CD8-positive, alpha-beta memory T cell (primary cell): ENCODE measurements around the gene IFI16. TPM values are rescaled to one million over a fixed set of nuclear protein-coding genes. Genes with fewer than 3 reads are reported as not detected.

Experiments used
- CTCF ChIA-PET: fragments of 350-600 bp; sonication (Branson Sonifier 250); formaldehyde crosslinking; loops from one replicate; lab custom pipeline; 2021; ENCODE audit warnings: antibody characterized with exemption; lab: Charles Lee
- POLR2A ChIA-PET: fragments of 350-600 bp; sonication (Branson Sonifier 250); formaldehyde crosslinking; loops from one replicate; lab custom pipeline; 2021; ENCODE audit warnings: antibody characterized with exemption; lab: Charles Lee
- DNase-seq, 5 donors: peaks; one replicate each; pipeline versions ENCODE4 v3.0.0 to v3.0.0-alpha.2; 2020 to 2022; ENCODE audit warnings: mixed read lengths in 1 of 5
- H3K27ac ChIP-seq: one replicate; pipeline ENCODE4 v1.7.0; 2013; ENCODE audit warnings: low read depth, mild to moderate bottlenecking, low read length, moderate library complexity
- H3K27me3 ChIP-seq: 2 replicates; pipeline ENCODE4 v1.7.0; 2013; ENCODE audit warnings: low read length, mild to moderate bottlenecking; ENCODE audit not compliant: insufficient read depth, poor library complexity, severe bottlenecking
- H3K36me3 ChIP-seq: 2 replicates; pipeline ENCODE4 v1.7.0; 2013; ENCODE audit warnings: mild to moderate bottlenecking, low read length, moderate library complexity; ENCODE audit not compliant: insufficient read depth
- H3K4me1 ChIP-seq: 2 replicates; pipeline ENCODE4 v1.7.0; 2013; ENCODE audit warnings: mild to moderate bottlenecking, low read length, moderate library complexity; ENCODE audit not compliant: insufficient read depth
- H3K4me3 ChIP-seq: 2 replicates; pipeline ENCODE4 v1.7.0; 2013; ENCODE audit warnings: mild to moderate bottlenecking, low read length
- H3K9me3 ChIP-seq: 2 replicates; pipeline ENCODE4 v1.7.0; 2013; ENCODE audit warnings: mild to moderate bottlenecking, low read length
- H3K27ac Mint-ChIP-seq, 8 donors: one replicate each; pipeline ENCODE4 v1.8.0; 2020 to 2021; ENCODE audit warnings: mixed read lengths in 8 of 8, mild to moderate bottlenecking in 6 of 8, inconsistent platforms in 3 of 8, moderate library complexity in 3 of 8
- H3K27me3 Mint-ChIP-seq, 2 donors: one replicate each; pipeline ENCODE4 v1.8.0; 2020 to 2021; ENCODE audit warnings: mixed read lengths in 2 of 2, mild to moderate bottlenecking in 1 of 2, moderate library complexity in 1 of 2
- H3K36me3 Mint-ChIP-seq, 3 donors: one replicate each; pipeline ENCODE4 v1.8.0; 2020 to 2021; ENCODE audit warnings: mixed read lengths in 3 of 3, inconsistent platforms in 1 of 3, mild to moderate bottlenecking in 1 of 3
- H3K4me1 Mint-ChIP-seq, 3 donors: one replicate each; pipeline ENCODE4 v1.8.0; 2020 to 2021; ENCODE audit warnings: mixed read lengths in 3 of 3, inconsistent platforms in 1 of 3, mild to moderate bottlenecking in 1 of 3
- H3K4me3 Mint-ChIP-seq, 7 donors: one replicate each; pipeline ENCODE4 v1.8.0; 2020 to 2021; ENCODE audit warnings: mixed read lengths in 7 of 7, mild to moderate bottlenecking in 6 of 7, moderate library complexity in 4 of 7, inconsistent platforms in 2 of 7
- H3K9me3 Mint-ChIP-seq, 5 donors: one replicate each; pipeline ENCODE4 v1.8.0; 2020 to 2022; ENCODE audit warnings: mixed read lengths in 5 of 5, mild to moderate bottlenecking in 3 of 5, moderate library complexity in 2 of 5, inconsistent platforms in 1 of 5
- polyA plus RNA-seq: library from polyadenylated mRNA; unstranded; fragments of 300-500 nt; fragmentation: Illumina TruSeq; gene quantifications from one replicate; pipeline ENCODE4 v1.2.3, GENCODE V29; 2021
- total RNA-seq, 2 experiments: library from RNA; stranded (reverse); gene quantifications; one replicate each; pipeline ENCODE4 v1.2.3, GENCODE V29; 2021

The IFI16 gene
- total RNA-seq (100 to 1,000 TPM; 175 to 186 TPM), polyA plus RNA-seq (126 TPM)

DNA sequence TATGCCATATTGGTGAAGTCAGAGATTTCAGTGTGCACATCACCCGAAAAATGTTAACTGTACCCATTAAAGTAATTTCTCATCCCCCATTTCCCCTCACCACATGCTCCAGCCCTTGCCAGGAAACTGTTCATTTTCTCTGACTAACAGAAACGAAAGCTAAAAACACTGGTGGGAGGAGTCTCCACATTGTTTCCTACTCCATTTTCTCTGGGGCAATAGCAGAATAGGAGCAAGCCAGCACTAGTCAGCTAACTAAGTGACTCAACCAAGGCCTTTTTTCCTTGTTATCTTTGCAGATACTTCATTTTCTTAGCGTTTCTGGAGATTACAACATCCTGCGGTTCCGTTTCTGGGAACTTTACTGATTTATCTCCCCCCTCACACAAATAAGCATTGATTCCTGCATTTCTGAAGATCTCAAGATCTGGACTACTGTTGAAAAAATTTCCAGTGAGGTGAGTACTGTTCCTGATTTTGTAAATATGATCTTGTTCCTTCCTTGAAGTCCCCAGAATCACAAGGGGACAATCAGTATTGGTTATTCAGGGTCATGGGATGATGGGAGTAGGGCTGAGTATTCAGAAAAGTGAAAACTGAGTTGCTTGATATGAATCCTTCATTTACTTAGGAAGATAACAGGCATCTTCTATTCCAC lies at the start of gene IFI16:
TSS of gene IFI16 (plus strand) at position 204 of the 658 bp plus-strand sequence. CDS start 4,774 bp downstream, outside the sequence.
- ChIA-PET CTCF (interaction anchor here (1.1 to 2.0 kb wide), 3 partner anchors 10 to 62 kb away, joined by 4 to 6 read pairs (median 5); no protein-coding TSS in a partner anchor), POLR2A (interaction anchor here (1.2 to 1.7 kb wide), 3 partner anchors 10 to 66 kb away, joined by 4 to 7 read pairs (median 5); partner anchors contain the start of gene AIM2)
- H3K27ac Mint-ChIP-seq: peak within 1 kb of the TSS; percentile 83 to 98 (median 92)
- H3K36me3 Mint-ChIP-seq: peaks cover 4 to 38% (median 10%) of the 10 kb centered on the region in 3 donors
- Histone ChIP-seq H3K27me3 (no peaks in the 10 kb centered on the region), H3K4me1 (peaks cover 27% of the 10 kb centered on the region), H3K9me3 (no peaks in the 10 kb centered on the region), H3K36me3 (peaks cover 5% of the 10 kb centered on the region), H3K4me3 (peak within 1 kb of the TSS; percentile 87), H3K27ac (peak within 1 kb of the TSS; percentile 46)
- DNase-seq: peak in 4 of 5 donors; percentile 32 to 68 (median 62)
- H3K4me1 Mint-ChIP-seq: peaks cover 51 to 72% (median 66%) of the 10 kb centered on the region in 3 donors
- H3K27me3 Mint-ChIP-seq: no peaks in the 10 kb centered on the region
- H3K9me3 Mint-ChIP-seq: no peaks in the 10 kb centered on the region
- peak within 1 kb of the TSS; percentile 92 to 97 (median 97) for H3K4me3 Mint-ChIP-seq

DNA sequence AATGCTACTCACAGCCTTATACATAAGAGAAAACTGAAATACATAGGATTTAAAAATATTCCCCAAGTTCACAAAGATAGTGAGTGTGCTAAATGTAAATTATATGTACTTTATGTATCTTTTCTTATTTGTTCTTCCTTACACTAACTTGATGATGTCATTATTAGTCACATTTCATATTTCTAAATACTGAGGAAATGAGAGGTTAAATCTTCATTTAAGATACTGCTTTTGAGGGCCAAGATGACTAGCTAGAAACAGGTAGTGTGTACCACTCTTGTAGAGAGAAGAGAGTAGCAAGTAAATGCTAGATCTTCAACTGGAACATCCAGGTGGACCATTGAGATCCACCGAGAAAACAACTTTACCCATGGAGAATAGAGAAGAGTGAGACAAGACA lies 48.5 kb upstream of the IFI16 start:
- Mint-ChIP-seq H3K27ac (peak overlapping the region in 3 of 8 donors; percentile 23 to 79 (median 61)), H3K4me1 (peaks cover 19 to 27% (median 24%) of the 10 kb centered on the region in 3 donors), H3K4me3 (no peak overlapping the region), H3K36me3 (peaks cover 38 to 75% (median 69%) of the 10 kb centered on the region in 3 donors), H3K9me3 (peaks cover 20 to 57% (median 29%) of the 10 kb centered on the region in 5 donors), H3K27me3 (no peaks in the 10 kb centered on the region)
- H3K4me1 ChIP-seq: no peaks in the 10 kb centered on the region
- peaks cover 14% of the 10 kb centered on the region for H3K36me3 ChIP-seq
- ChIA-PET CTCF (no interaction called here), POLR2A (no interaction called here)
- H3K27ac ChIP-seq: no peak overlapping the region
- DNase-seq: no peak
- peaks cover 5% of the 10 kb centered on the region for H3K9me3 ChIP-seq
- no peak overlapping the region for H3K4me3 ChIP-seq
- no peaks in the 10 kb centered on the region for H3K27me3 ChIP-seq

DNA sequence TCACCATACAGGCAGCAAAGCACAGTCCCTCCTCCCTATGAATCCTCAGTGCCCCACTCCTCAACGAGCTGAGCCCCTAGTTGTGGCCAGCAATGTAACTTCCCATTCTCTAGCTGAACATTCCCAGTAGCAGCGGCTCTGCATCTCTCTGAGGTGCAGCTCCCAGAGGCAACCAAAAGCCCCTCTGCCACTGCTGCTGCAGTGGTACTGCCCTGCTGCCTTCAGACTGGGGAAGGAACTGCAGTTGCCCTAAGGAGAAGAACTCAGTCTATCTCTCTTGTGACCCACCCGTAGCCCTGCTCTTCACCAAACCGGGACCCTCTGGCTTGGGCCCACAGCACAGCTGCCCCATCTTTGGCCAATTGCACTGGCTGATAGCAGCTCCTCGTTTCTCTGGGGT lies 46.7 kb upstream of the IFI16 start:
- ChIA-PET POLR2A (interaction anchor here (1.0 kb wide), 1 partner anchor 16 kb away, joined by 5 read pairs; no protein-coding TSS in a partner anchor), CTCF (no interaction called here)
- no peaks in the 10 kb centered on the region for H3K4me1 ChIP-seq
- Mint-ChIP-seq H3K27me3 (no peaks in the 10 kb centered on the region), H3K4me1 (peaks cover 30 to 37% (median 37%) of the 10 kb centered on the region in 3 donors), H3K4me3 (no peak overlapping the region), H3K27ac (peak overlapping the region in 3 of 8 donors; percentile 15 to 91 (median 79)), H3K9me3 (peaks cover 26 to 72% (median 36%) of the 10 kb centered on the region in 5 donors), H3K36me3 (peaks cover 44 to 90% (median 81%) of the 10 kb centered on the region in 3 donors)
- no peak overlapping the region for H3K27ac ChIP-seq
- peaks cover 14% of the 10 kb centered on the region for H3K36me3 ChIP-seq
- no peak for DNase-seq
- H3K27me3 ChIP-seq: no peaks in the 10 kb centered on the region
- no peak overlapping the region for H3K4me3 ChIP-seq
- peaks cover 5% of the 10 kb centered on the region for H3K9me3 ChIP-seq

DNA sequence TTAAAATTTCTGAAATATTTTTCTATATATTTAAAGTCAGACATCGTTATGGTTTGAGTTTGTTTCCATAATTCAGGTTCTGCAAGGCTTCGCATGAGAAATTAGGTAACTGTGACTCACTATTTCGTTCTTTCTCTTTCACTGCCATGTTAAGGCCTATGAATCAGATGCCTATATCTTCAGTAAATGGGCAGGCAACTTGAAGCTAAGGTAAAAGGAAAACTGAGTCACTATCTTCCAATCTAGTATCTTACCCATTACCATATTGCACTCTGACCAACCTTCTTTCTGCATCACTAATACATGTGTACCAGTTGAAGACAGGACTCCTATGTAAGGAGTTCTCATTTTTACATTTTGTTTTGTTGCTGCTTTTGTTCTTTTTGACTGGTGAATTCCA lies 40.5 kb upstream of the IFI16 start:
- ChIA-PET CTCF (no interaction called here), POLR2A (no interaction called here)
- Mint-ChIP-seq H3K27ac (peak overlapping the region in 3 of 8 donors; percentile 61 to 78 (median 78)), H3K27me3 (no peaks in the 10 kb centered on the region), H3K4me1 (peaks cover 40 to 71% (median 58%) of the 10 kb centered on the region in 3 donors), H3K4me3 (no peak overlapping the region), H3K36me3 (peaks cover 29 to 77% (median 59%) of the 10 kb centered on the region in 3 donors), H3K9me3 (peaks cover 26 to 57% (median 41%) of the 10 kb centered on the region in 5 donors)
- Histone ChIP-seq H3K4me1 (no peaks in the 10 kb centered on the region), H3K27ac (no peak overlapping the region), H3K36me3 (no peaks in the 10 kb centered on the region), H3K27me3 (no peaks in the 10 kb centered on the region), H3K4me3 (no peak overlapping the region), H3K9me3 (peaks cover 5% of the 10 kb centered on the region)
- no peak for DNase-seq

DNA sequence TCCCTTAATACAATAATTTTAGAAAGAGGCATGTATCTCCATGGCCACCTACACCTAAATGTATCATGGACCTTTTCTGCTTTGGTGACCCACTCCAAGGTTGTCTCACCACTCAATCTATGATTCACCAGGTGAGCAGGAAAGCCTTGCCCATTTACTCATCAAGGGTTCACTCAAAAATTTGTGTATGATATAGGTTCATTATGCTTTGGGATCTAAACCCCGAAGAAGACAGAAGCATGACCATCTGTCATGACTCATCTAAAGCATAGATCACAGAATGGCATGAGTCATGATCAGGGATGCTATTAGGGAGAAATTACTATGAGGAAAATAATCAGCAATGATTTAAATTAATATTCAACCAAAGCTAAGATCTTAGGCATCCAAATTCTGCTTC lies 39.9 kb upstream of the IFI16 start:
- POLR2A ChIA-PET: no interaction called here
- CTCF ChIA-PET: no interaction called here
- peaks cover 43 to 67% (median 57%) of the 10 kb centered on the region in 3 donors for H3K4me1 Mint-ChIP-seq
- H3K27ac Mint-ChIP-seq: peak overlapping the region in 5 of 8 donors; percentile 18 to 78 (median 61)
- no peak overlapping the region for H3K4me3 Mint-ChIP-seq
- no peak for DNase-seq
- no peaks in the 10 kb centered on the region for H3K27me3 Mint-ChIP-seq
- no peak overlapping the region for H3K4me3 ChIP-seq
- H3K36me3 Mint-ChIP-seq: peaks cover 30 to 75% (median 58%) of the 10 kb centered on the region in 3 donors
- no peaks in the 10 kb centered on the region for H3K27me3 ChIP-seq
- no peaks in the 10 kb centered on the region for H3K4me1 ChIP-seq
- peaks cover 4% of the 10 kb centered on the region for H3K9me3 ChIP-seq
- no peaks in the 10 kb centered on the region for H3K36me3 ChIP-seq
- H3K9me3 Mint-ChIP-seq: peaks cover 21 to 50% (median 34%) of the 10 kb centered on the region in 5 donors
- no peak overlapping the region for H3K27ac ChIP-seq

DNA sequence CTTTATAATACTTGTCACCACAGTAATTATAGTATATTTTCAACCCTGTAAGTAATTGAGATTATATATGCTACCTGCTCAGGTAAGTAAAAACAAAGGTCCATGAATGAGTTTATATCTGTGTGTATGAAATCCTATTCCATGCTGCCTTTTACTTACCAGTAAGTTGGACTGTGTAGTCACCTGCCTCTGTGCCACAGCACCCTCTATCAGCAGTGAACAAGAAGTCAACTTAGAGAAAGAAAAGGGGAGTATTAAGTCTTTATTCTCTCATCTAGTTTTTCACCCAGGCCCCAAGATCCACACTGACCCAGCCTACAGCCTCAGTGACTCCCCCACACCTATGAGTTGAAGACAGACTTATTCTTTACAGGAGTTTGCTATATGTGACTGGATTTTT lies 36.9 kb upstream of the IFI16 start:
- H3K9me3 ChIP-seq: no peaks in the 10 kb centered on the region
- no peaks in the 10 kb centered on the region for H3K27me3 Mint-ChIP-seq
- peaks cover 51 to 64% (median 64%) of the 10 kb centered on the region in 3 donors for H3K4me1 Mint-ChIP-seq
- H3K27ac ChIP-seq: no peak overlapping the region
- DNase-seq: peak in 1 of 5 donors; percentile 50
- ChIA-PET POLR2A (no interaction called here), CTCF (no interaction called here)
- H3K27ac Mint-ChIP-seq: peak overlapping the region in 7 of 8 donors; percentile 0 to 86 (median 18)
- no peak overlapping the region for H3K4me3 ChIP-seq
- no peaks in the 10 kb centered on the region for H3K4me1 ChIP-seq
- no peaks in the 10 kb centered on the region for H3K27me3 ChIP-seq
- no peak overlapping the region for H3K4me3 Mint-ChIP-seq
- H3K9me3 Mint-ChIP-seq: peaks cover 3 to 20% (median 8%) of the 10 kb centered on the region in 5 donors
- no peaks in the 10 kb centered on the region for H3K36me3 ChIP-seq
- H3K36me3 Mint-ChIP-seq: peaks cover 31 to 66% (median 64%) of the 10 kb centered on the region in 3 donors

DNA sequence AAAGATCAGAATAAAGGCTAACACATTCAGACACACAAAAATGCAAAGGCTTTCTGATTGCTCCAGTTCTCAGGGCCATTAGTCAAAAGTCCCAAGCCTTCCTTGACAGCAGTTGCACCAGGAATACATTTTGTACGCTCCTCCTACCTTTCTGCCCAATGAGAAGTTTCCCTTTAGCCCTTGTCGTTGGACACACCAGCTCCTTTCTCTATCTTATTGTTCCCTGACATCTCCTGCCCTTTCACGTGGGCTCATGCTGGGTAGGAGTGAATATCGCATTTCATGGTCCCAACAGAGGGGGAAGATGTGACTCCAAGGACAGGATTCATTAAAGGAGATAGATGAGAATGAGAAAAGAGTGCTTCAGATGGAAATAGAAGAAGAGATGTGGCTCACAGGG lies 33.5 kb upstream of the IFI16 start:
- H3K27me3 ChIP-seq: no peaks in the 10 kb centered on the region
- no peak for DNase-seq
- ChIA-PET CTCF (no interaction called here), POLR2A (no interaction called here)
- no peaks in the 10 kb centered on the region for H3K27me3 Mint-ChIP-seq
- H3K9me3 ChIP-seq: no peaks in the 10 kb centered on the region
- H3K4me3 Mint-ChIP-seq: no peak overlapping the region
- H3K9me3 Mint-ChIP-seq: peaks cover 0 to 6% (median 0%) of the 10 kb centered on the region in 5 donors
- peaks cover 37 to 76% (median 70%) of the 10 kb centered on the region in 3 donors for H3K36me3 Mint-ChIP-seq
- H3K4me1 ChIP-seq: no peaks in the 10 kb centered on the region
- peaks cover 53 to 68% (median 64%) of the 10 kb centered on the region in 3 donors for H3K4me1 Mint-ChIP-seq
- H3K27ac Mint-ChIP-seq: peak overlapping the region in 6 of 8 donors; percentile 13 to 91 (median 61)
- H3K4me3 ChIP-seq: no peak overlapping the region
- no peaks in the 10 kb centered on the region for H3K36me3 ChIP-seq
- H3K27ac ChIP-seq: no peak overlapping the region

DNA sequence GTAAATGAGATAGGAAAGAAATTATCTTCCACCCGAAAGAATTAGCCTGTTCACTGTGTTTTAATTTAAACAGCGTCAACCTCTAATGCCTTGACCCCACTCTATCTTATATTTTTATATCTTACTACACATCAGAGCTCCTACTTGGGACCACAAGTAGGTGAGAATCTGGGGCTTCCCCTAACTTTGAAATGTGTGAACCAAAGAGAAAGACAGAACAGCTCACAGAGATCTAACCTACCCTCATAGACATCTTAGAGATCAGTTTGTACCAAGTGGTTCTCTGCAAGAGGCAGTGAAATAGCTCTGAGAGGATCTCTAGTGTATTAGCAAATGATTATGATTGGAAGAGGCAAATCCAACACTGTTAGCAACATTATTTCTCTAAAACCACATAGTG lies 31.0 kb upstream of the IFI16 start:
- peaks cover 34 to 82% (median 72%) of the 10 kb centered on the region in 3 donors for H3K36me3 Mint-ChIP-seq
- peaks cover 5 to 24% (median 14%) of the 10 kb centered on the region in 5 donors for H3K9me3 Mint-ChIP-seq
- H3K27ac ChIP-seq: no peak overlapping the region
- peak overlapping the region; percentile 2 to 91 (median 74) for H3K27ac Mint-ChIP-seq
- H3K9me3 ChIP-seq: no peaks in the 10 kb centered on the region
- H3K36me3 ChIP-seq: no peaks in the 10 kb centered on the region
- no peaks in the 10 kb centered on the region for H3K27me3 ChIP-seq
- H3K4me3 Mint-ChIP-seq: peak overlapping the region in 3 of 7 donors; percentile 2 to 24 (median 13)
- peaks cover 61 to 76% (median 69%) of the 10 kb centered on the region in 3 donors for H3K4me1 Mint-ChIP-seq
- DNase-seq: peak in 1 of 5 donors; percentile 47
- ChIA-PET POLR2A (interaction anchor here (0.6 to 0.7 kb wide), 2 partner anchors 15 to 144 kb away, joined by 5 to 8 read pairs; no protein-coding TSS in a partner anchor), CTCF (interaction anchor here (1.5 kb wide), 1 partner anchor 170 kb away, joined by 3 read pairs; no protein-coding TSS in a partner anchor)
- H3K4me1 ChIP-seq: no peaks in the 10 kb centered on the region
- H3K27me3 Mint-ChIP-seq: no peaks in the 10 kb centered on the region
- no peak overlapping the region for H3K4me3 ChIP-seq
